PC-9 (cell line): ENCODE data around the gene SH2D5. TPM values are rescaled to one million over a fixed set of nuclear protein-coding genes. Genes with fewer than 3 reads are reported as not detected.

Source experiments
- BruUV-seq: library from RNA; stranded (reverse); fragments of 400-500 nt; replicated peaks from 2 replicates; lab custom pipeline; 2021; lab: Mats Ljungman, UMichigan
- CTCF ChIA-PET: fragments of 300-600 bp; sonication (Branson Sonifier 250); formaldehyde crosslinking; loops from one replicate; lab custom pipeline; 2022; ENCODE audit warnings: antibody characterized with exemption; lab: Charles Lee
- POLR2A ChIA-PET: fragments of 300-600 bp; sonication (Branson Sonifier 250); formaldehyde crosslinking; loops from one replicate; lab custom pipeline; 2022; ENCODE audit warnings: antibody characterized with exemption; ENCODE audit not compliant: unreplicated experiment; lab: Charles Lee
- DNase-seq, 2 experiments: peaks; one replicate each; pipeline versions ENCODE4 v3.0.0 to v3.0.0-alpha.2; 2015 to 2022; ENCODE audit warnings: mixed read lengths in 1 of 2
- H2AFZ ChIP-seq: fragments of 200-600 bp; sonication (generic); 2 replicates; pipeline ENCODE4 v1.8.1; 2017; ENCODE audit warnings: antibody characterized with exemption
- H3F3A ChIP-seq: fragments of 200-600 bp; sonication (generic); 2 replicates; pipeline ENCODE4 v1.8.1; 2017; ENCODE audit warnings: antibody characterized with exemption, mild to moderate bottlenecking, low read depth; ENCODE audit not compliant: insufficient read depth
- H3K27ac ChIP-seq: fragments of 200-600 bp; sonication (generic); 2 replicates; pipeline ENCODE4 v1.6.1; 2016; ENCODE audit warnings: mixed run types
- H3K27me3 ChIP-seq: fragments of 200-600 bp; sonication (generic); 2 replicates; pipeline ENCODE4 v1.6.1; 2016; ENCODE audit warnings: low read depth, mixed run types; ENCODE audit not compliant: insufficient read depth
- H3K36me3 ChIP-seq: fragments of 200-600 bp; sonication (generic); 2 replicates; pipeline ENCODE4 v1.6.1; 2016; ENCODE audit warnings: low read depth, mixed run types
- H3K4me1 ChIP-seq: fragments of 200-600 bp; sonication (generic); replicated peaks from 2 replicates; pipeline ENCODE4 v1.6.1; 2016; ENCODE audit warnings: mixed run types; ENCODE audit not compliant: insufficient read depth
- H3K4me2 ChIP-seq: fragments of 200-600 bp; sonication (generic); 2 replicates; pipeline ENCODE4 v1.6.1; 2017; ENCODE audit warnings: mixed run types
- H3K4me3 ChIP-seq: fragments of 200-600 bp; sonication (generic); 2 replicates; pipeline ENCODE4 v1.6.1; 2016; ENCODE audit warnings: mixed run types
- H3K79me2 ChIP-seq: fragments of 200-600 bp; sonication (generic); 2 replicates; pipeline ENCODE4 v1.6.1; 2017; ENCODE audit warnings: low read depth, mixed run types
- H3K9me2 ChIP-seq: fragments of 200-600 bp; sonication (generic); 2 replicates; pipeline ENCODE4 v1.8.1; 2017; ENCODE audit warnings: mild to moderate bottlenecking; ENCODE audit not compliant: insufficient read depth
- H3K9me3 ChIP-seq: fragments of 200-600 bp; sonication (generic); 2 replicates; pipeline ENCODE4 v1.8.1; 2016; ENCODE audit warnings: low read depth; ENCODE audit not compliant: insufficient read depth
- H4K20me1 ChIP-seq: fragments of 200-600 bp; sonication (generic); 2 replicates; pipeline ENCODE4 v1.8.1; 2017; ENCODE audit not compliant: insufficient read depth
- CTCF ChIP-seq: fragments of 200-600 bp; sonication (generic); conservative IDR thresholded peaks from 2 replicates; pipeline ENCODE4 v1.6.1; 2017; ENCODE audit warnings: mixed run types, antibody characterized with exemption, mild to moderate bottlenecking, moderate library complexity
- EZH2 ChIP-seq: fragments of 200-600 bp; sonication (generic); IDR thresholded peaks from 2 replicates; pipeline ENCODE4 v1.8.0; 2017; ENCODE audit warnings: antibody characterized with exemption, low read depth
- intact Hi-C: fragments of 100-400 bp; cut with micrococcal nuclease; formaldehyde crosslinking; loops from one replicate; pipeline ENCODE4 v1.10.0; 2022; ENCODE audit not compliant: unreplicated experiment
- total RNA-seq: library from RNA; stranded (reverse); gene quantifications from 2 replicates; pipeline ENCODE4 v1.2.3, GENCODE V29; 2021

The SH2D5 gene
- total RNA-seq, 1 experiment from 2014 or later = 1.5 TPM

- H3K9me3 ChIP-seq = no peaks in the 10 kb centered on the region
- intact Hi-C loops = no loop called here
- no peak overlapping the region for H2AFZ ChIP-seq
- no peak for TF ChIP-seq CTCF
- no peak for TF ChIP-seq EZH2
- H3K4me1 ChIP-seq = no peaks in the 10 kb centered on the region
- H3K4me3 ChIP-seq = no peak overlapping the region
- no peaks in the 10 kb centered on the region for H3F3A ChIP-seq
- no peaks in the 10 kb centered on the region for H4K20me1 ChIP-seq
- DNase-seq = no peak
- H3K36me3 ChIP-seq = no peaks in the 10 kb centered on the region
- ChIA-PET POLR2A (no interaction called here), CTCF (no interaction called here)
- H3K27me3 ChIP-seq = no peaks in the 10 kb centered on the region
- no peak overlapping the region for H3K27ac ChIP-seq
- no peaks in the 10 kb centered on the region for H3K9me2 ChIP-seq
- no peak overlapping the region for H3K4me2 ChIP-seq
- no TSS peak for BruUV-seq
- H3K79me2 ChIP-seq = no peaks in the 10 kb centered on the region
These were observed 7.9 kb downstream of the SH2D5 start for GRCh38 chr1:20724364-20725188.

DNA sequence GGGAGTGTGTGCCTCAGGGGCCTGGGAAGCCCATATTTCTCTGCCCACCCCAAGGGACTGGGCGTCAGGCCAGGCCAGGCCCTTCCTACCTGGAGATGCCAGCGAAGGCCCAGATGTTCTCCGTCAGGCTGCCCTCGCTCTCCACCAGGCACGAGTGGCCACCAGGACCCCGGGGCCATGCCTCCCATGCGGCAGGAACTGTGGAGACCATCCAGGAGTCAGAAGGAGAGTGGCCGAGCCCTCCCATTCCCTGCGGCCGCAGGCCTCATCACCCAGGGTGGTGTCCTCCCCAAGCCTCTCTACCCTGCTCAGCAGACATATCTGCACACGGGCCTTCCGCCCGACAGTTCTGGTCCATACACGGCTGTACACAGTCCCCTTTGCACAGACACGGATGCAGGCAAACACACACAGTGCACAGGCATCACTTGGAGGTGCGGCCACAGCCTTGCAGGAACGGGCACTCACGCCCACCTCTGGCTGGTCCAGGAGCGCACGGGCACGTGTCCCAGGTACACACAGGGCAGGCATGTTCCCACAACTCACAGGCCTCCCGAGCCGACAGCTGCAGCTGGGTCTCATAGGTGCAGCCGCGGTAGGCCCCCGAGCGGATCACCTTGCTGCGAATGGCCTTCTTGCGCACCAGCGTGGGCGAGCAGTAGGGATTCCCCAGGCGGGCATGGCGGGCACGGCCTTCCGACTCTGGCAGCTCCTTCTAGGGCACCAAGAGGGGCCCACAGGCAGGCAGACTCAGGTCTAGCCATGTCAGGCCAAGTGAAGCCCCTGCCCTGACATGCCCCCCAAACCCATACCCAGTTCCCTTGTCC lies 8.8 kb downstream of the SH2D5 start:
- ChIA-PET POLR2A (no interaction called here), CTCF (no interaction called here)
- Histone ChIP-seq H2AFZ (no peak overlapping the region), H3K27me3 (no peaks in the 10 kb centered on the region), H3K9me3 (no peaks in the 10 kb centered on the region), H3K9me2 (no peaks in the 10 kb centered on the region), H3K4me1 (no peaks in the 10 kb centered on the region), H3K4me2 (no peak overlapping the region), H3F3A (no peaks in the 10 kb centered on the region), H3K4me3 (no peak overlapping the region), H4K20me1 (no peaks in the 10 kb centered on the region), H3K27ac (no peak overlapping the region), H3K79me2 (no peaks in the 10 kb centered on the region), H3K36me3 (no peaks in the 10 kb centered on the region)
- TF ChIP-seq CTCF (no peak), EZH2 (no peak)
- intact Hi-C loops = no loop called here
- BruUV-seq = no TSS peak
- DNase-seq = no peak

- Histone ChIP-seq H2AFZ (no peak overlapping the region), H3K4me1 (no peaks in the 10 kb centered on the region), H3K27me3 (no peaks in the 10 kb centered on the region), H3K36me3 (no peaks in the 10 kb centered on the region), H3K9me2 (no peaks in the 10 kb centered on the region), H3K27ac (no peak overlapping the region), H3K79me2 (no peaks in the 10 kb centered on the region), H3K9me3 (no peaks in the 10 kb centered on the region), H3F3A (no peaks in the 10 kb centered on the region), H3K4me2 (no peak overlapping the region), H4K20me1 (no peaks in the 10 kb centered on the region), H3K4me3 (no peak overlapping the region)
- ChIA-PET CTCF (no interaction called here), POLR2A (interaction anchor here (0.6 kb wide), 1 partner anchor 34 kb away, joined by 9 read pairs; no protein-coding TSS in a partner anchor)
- no peak for TF ChIP-seq EZH2
- BruUV-seq = no TSS peak
- intact Hi-C loops = no loop called here
- no peak for DNase-seq
These were observed 9.4 kb downstream of the SH2D5 start for GRCh38 chr1:20723159-20723536.
